Stimulated activated CD4-positive, alpha-beta T cell treated with anti-CD3 and anti-CD28 coated beads, Interleukin-15, amount 100 ng/mL, for 1 hour (primary cell): ENCODE data around the gene AREL1.

ENCODE experiments used
- DNase-seq, 2 donors: peaks; one replicate each; pipeline ENCODE4 v3.0.0-alpha.2; 2020; ENCODE audit warnings: low read depth in 1 of 2, low spot score in 1 of 2

AREL1 gene

GRCh38 chr14:74660167-74660566, 52.7 kb downstream of the AREL1 start:
- DNase-seq = no peak

- no peak for DNase-seq
Measured at GRCh38 chr14:74658535-74659131, 54.2 kb downstream of the AREL1 start.

GRCh38 chr14:74656964-74657363, 55.9 kb downstream of the AREL1 start:
- DNase-seq = no peak

- DNase-seq = no peak
Measured at GRCh38 chr14:74655599-74656395, 57.1 kb downstream of the AREL1 start.

GRCh38 chr14:74654931-74655330, 57.9 kb downstream of the AREL1 start:
- no peak for DNase-seq

- DNase-seq = no peak
Measured at GRCh38 chr14:74653386-74654138, 59.3 kb downstream of the AREL1 start.

GRCh38 chr14:74652541-74652940, 60.3 kb downstream of the AREL1 start:
- no peak for DNase-seq

GRCh38 chr14:74650927-74651686, 61.8 kb downstream of the AREL1 start:
- DNase-seq = no peak

- DNase-seq = no peak
Measured at GRCh38 chr14:74649673-74650072, 63.2 kb downstream of the AREL1 start.

GRCh38 chr14:74649167-74649566, 63.7 kb downstream of the AREL1 start:
- DNase-seq = no peak

GRCh38 chr14:74648601-74649000, 64.3 kb downstream of the AREL1 start:
- no peak for DNase-seq

- DNase-seq = no peak
Measured at GRCh38 chr14:74647678-74648461, 65.0 kb downstream of the AREL1 start.

- no peak for DNase-seq
Measured at GRCh38 chr14:74647061-74647677, 65.7 kb downstream of the AREL1 start.

GRCh38 chr14:74645756-74646470, 67.0 kb downstream of the AREL1 start:
- no peak for DNase-seq

- DNase-seq = no peak
Measured at GRCh38 chr14:74645244-74645643, 67.6 kb downstream of the AREL1 start.

GRCh38 chr14:74641601-74642391, 71.1 kb downstream of the AREL1 start:
- DNase-seq = no peak

GRCh38 chr14:74638966-74639365, 73.9 kb downstream of the AREL1 start:
- no peak for DNase-seq

GRCh38 chr14:74638066-74638465, 74.8 kb downstream of the AREL1 start:
- DNase-seq = no peak

- DNase-seq = no peak
Measured at GRCh38 chr14:74637178-74637550, 75.7 kb downstream of the AREL1 start.
